ENCODE results near the gene AQP7.
"Not testable (repeated sequence)": the region's sequence is repeated elsewhere in the genome, so short reads cannot be mapped to it uniquely, and the experiment has no call there.

DNA sequence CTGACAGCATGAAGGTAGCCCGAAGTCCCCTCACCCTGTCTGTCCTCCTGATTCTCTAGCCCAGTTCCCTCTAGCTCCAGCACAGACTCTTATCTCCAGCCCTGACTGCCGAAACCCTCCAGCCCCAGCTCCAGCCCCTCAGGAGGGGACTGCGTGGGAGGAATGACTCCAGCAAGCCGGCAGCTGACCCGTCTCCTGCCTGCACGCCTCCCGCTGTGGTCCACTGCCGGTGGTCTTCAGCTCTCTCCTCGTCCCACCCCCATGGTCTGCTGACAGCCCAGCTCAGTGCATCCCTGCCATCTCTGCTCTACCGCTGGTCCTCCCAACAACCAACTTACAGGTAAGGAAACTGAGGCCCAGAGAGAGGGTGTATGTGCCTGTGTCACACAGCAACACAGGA is 559 bp downstream of the AQP7 start:
- TF ChIP-seq, protein P1, sequence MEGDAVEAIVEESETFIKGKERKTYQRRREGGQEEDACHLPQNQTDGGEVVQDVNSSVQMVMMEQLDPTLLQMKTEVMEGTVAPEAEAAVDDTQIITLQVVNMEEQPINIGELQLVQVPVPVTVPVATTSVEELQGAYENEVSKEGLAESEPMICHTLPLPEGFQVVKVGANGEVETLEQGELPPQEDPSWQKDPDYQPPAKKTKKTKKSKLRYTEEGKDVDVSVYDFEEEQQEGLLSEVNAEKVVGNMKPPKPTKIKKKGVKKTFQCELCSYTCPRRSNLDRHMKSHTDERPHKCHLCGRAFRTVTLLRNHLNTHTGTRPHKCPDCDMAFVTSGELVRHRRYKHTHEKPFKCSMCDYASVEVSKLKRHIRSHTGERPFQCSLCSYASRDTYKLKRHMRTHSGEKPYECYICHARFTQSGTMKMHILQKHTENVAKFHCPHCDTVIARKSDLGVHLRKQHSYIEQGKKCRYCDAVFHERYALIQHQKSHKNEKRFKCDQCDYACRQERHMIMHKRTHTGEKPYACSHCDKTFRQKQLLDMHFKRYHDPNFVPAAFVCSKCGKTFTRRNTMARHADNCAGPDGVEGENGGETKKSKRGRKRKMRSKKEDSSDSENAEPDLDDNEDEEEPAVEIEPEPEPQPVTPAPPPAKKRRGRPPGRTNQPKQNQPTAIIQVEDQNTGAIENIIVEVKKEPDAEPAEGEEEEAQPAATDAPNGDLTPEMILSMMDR (IDR thresholded peaks at IDR 0.05): not testable (repeated sequence)
- not testable (repeated sequence) for TF ChIP-seq POLR2A (IDR thresholded peaks at IDR 0.05)
